HCT116 (cell line): Measurements from ENCODE around the gene ERBB4.

Experiments
- CEBPB ChIP-seq: IDR thresholded peaks from 2 replicates; pipeline ENCODE4 v1.6.1; 2012; ENCODE audit warnings: low read depth
- CTCF ChIP-seq, 3 experiments: fragments of 200-600 bp in 1 of 3; sonication (generic) in 1 of 3; IDR thresholded peaks in 2 of 3; conservative IDR thresholded peaks in 1 of 3; 2 replicates each; pipeline ENCODE4 v1.5.1; 2012 to 2017; ENCODE audit warnings: low read depth in 2 of 3, low read length in 2 of 3, antibody characterized with exemption in 1 of 3, borderline replicate concordance in 1 of 3, control low read depth in 1 of 3, mild to moderate bottlenecking in 1 of 3, mixed read lengths in 1 of 3, mixed run types in 1 of 3, moderate library complexity in 1 of 3; ENCODE audit not compliant: insufficient read depth in 1 of 3
- EZH2phosphoT487 ChIP-seq: fragments of 200-600 bp; IDR thresholded peaks from 2 replicates; pipeline ENCODE4 v1.6.1; 2018; ENCODE audit warnings: antibody characterized with exemption, borderline replicate concordance
- MAX ChIP-seq: IDR thresholded peaks from 2 replicates; pipeline ENCODE4 v1.6.1; 2012
- POLR2A ChIP-seq: IDR thresholded peaks from 2 replicates; pipeline ENCODE4 v1.7.0; 2011; ENCODE audit warnings: borderline replicate concordance; ENCODE audit not compliant: insufficient read depth, insufficient read length; ENCODE audit errors: extremely low read depth
- POLR2AphosphoS5 ChIP-seq: IDR thresholded peaks from 2 replicates; pipeline ENCODE4 v1.6.1; 2011; ENCODE audit warnings: mild to moderate bottlenecking, low read depth, low read length, moderate library complexity
- RAD21 ChIP-seq: IDR thresholded peaks from 2 replicates; pipeline ENCODE4 v1.6.1; 2012; ENCODE audit warnings: low read depth, mild to moderate bottlenecking
- REST ChIP-seq: IDR thresholded peaks from 2 replicates; pipeline ENCODE4 v1.6.1; 2012; ENCODE audit warnings: low read depth
- SRF ChIP-seq: IDR thresholded peaks from 2 replicates; pipeline ENCODE4 v1.6.1; 2012; ENCODE audit warnings: low read depth

- TF ChIP-seq MAX (no peak), REST (no peak), EZH2phosphoT487 (no peak), RAD21 (no peak), CTCF (IDR thresholded peaks at IDR 0.05 in 2 of 3, conservative IDR thresholded peaks at IDR 0.05 in 1 of 3; ENCODE audit: borderline replicate concordance in 1 of 3, insufficient read depth in 1 of 3, low read depth in 2 of 3, low read length in 2 of 3) (no peak), CEBPB (no peak), POLR2A (no peak), POLR2AphosphoS5 (no peak), SRF (no peak)
Observed at GRCh38 chr2:212494418-212495020, 44.1 kb downstream of the ERBB4 start.
